NCI-H1092 (cell line): Measurements from ENCODE around the gene ZNF518A.
A peak's percentile ranks its signal among the peaks of the same experiment; 100 is the strongest.

Source experiments
- DNase-seq: peaks from one replicate; lab custom pipeline; 2025; lab: John Stamatoyannopoulos, UW

Gene ZNF518A, protein sequence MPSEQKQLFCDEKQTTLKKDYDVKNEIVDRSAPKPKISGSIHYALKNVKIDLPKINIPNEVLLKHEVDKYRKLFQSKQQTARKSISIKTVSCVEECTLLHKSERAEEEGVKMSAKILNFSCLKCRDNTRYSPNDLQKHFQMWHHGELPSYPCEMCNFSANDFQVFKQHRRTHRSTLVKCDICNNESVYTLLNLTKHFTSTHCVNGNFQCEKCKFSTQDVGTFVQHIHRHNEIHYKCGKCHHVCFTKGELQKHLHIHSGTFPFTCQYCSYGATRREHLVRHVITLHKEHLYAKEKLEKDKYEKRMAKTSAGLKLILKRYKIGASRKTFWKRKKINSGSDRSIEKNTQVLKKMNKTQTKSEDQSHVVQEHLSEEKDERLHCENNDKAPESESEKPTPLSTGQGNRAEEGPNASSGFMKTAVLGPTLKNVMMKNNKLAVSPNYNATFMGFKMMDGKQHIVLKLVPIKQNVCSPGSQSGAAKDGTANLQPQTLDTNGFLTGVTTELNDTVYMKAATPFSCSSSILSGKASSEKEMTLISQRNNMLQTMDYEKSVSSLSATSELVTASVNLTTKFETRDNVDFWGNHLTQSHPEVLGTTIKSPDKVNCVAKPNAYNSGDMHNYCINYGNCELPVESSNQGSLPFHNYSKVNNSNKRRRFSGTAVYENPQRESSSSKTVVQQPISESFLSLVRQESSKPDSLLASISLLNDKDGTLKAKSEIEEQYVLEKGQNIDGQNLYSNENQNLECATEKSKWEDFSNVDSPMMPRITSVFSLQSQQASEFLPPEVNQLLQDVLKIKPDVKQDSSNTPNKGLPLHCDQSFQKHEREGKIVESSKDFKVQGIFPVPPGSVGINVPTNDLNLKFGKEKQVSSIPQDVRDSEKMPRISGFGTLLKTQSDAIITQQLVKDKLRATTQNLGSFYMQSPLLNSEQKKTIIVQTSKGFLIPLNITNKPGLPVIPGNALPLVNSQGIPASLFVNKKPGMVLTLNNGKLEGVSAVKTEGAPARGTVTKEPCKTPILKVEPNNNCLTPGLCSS (N-terminal part only)

GRCh38 chr10:96129387-96130325, at the start of gene ZNF518A:
Gene ZNF518A (plus strand): TSS chr10:96130297. CDS start chr10:96156323, 26,026 bp downstream.
- peak; percentile 90 for DNase-seq

- DNase-seq, result no peak
These were observed 47.9 kb upstream of the ZNF518A start for GRCh38 chr10:96082153-96082552.

- DNase-seq, result no peak
These were observed 47.3 kb upstream of the ZNF518A start for GRCh38 chr10:96082748-96083147.

GRCh38 chr10:96089116-96089515, 41.0 kb upstream of the ZNF518A start:
- DNase-seq, result no peak

- DNase-seq, result peak; percentile 89
These were observed 40.2 kb upstream of the ZNF518A start for GRCh38 chr10:96089670-96090462.

- no peak for DNase-seq
These were observed 39.7 kb upstream of the ZNF518A start for GRCh38 chr10:96090463-96090800.

DNA sequence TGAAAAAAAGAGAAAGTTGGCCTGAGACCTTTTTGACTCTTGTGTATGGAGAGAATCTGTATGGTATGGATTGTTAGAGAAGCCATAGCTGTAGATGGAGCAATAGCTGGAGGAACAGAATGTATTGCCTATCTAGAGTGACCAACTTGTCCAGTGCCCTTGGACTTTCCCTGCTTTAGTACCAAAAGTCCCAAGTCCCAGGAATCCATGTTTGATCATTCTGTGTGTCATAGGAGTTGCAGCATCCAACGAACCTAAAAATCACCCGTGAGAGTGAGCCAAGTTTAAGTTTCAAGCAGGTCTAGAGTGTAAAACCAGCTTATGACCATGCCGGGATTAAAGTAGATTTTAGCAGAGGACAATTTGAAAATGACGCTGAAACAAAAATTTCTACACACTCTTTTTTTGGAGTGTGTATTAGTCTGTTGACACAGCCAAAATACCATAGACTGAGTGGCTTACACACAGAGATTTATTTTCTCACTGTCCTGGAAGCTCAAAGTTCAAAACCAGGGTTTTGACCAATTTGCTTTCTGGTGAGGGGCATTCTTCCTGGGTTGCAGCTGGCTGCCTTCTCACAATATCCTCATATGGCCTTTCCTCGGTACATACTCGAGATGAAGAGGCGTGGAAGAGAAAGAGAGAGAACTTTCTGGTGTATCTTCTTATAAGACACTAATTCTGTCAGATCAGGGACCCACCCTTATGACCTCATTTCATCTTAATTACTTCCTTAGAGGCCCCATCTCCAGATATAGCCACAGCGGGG, 36.9 kb upstream of the ZNF518A start:
- no peak for DNase-seq

GRCh38 chr10:96093948-96094347, 36.1 kb upstream of the ZNF518A start:
- no peak for DNase-seq

DNA sequence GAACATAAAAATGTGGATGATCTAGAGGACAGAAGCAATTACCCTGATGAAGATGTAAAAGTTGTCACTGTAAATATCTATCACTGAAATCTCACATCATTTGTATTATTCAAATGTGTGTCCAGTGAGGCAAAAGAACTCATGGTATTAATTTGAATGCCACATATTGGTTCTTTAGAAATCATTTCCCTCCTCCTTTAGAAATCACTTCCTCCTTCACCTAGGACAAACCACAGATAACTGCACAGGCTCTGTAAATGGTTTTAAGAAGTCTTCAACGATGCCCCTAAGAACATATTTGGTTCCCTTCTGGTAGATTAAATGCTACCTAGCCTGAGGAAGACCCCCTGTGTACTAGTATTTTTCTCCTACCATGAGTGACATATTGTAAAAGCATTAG, 33.1 kb upstream of the ZNF518A start:
- no peak for DNase-seq

DNA sequence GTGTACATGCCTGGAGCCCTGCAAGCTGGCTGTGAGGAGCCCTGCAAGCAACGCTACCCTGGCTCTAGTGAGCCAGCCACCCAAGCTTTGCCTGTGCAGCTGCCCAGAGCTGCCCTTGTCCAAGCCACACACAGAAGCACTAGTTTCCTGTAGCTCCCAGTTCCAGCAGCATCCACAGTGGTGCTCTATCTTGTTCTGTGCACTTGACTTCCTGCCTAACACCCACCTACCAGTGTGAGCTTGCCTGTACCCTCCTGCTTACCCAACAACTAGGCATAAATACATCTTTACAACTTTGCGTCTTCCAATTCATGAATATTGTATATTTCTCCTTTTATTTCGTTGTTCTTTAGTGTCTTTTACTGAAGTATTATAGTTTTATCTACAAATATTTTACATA, 32.2 kb upstream of the ZNF518A start:
- no peak for DNase-seq

DNA sequence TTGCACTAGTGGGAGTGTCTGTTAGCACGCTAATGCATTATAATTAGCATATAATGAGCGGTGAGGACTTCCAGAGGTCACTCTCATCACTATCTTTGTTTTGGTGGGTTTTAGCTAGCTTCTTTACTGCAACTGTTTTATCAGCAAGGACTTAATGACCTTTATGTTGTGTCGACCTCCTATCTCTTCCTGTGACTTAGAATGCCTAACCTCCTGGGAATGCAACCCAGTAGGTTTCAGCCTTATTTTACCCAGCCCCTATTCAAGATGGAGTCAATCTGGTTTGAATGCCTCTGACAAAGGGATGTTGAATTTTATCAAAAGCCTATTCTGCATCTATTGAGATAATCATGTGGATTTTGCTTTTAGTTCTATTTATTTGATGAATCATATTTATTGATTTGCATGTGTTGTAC, 22.5 kb upstream of the ZNF518A start:
- DNase-seq, result no peak

- DNase-seq, result no peak
These were observed 17.6 kb upstream of the ZNF518A start for GRCh38 chr10:96112531-96112930.

DNA sequence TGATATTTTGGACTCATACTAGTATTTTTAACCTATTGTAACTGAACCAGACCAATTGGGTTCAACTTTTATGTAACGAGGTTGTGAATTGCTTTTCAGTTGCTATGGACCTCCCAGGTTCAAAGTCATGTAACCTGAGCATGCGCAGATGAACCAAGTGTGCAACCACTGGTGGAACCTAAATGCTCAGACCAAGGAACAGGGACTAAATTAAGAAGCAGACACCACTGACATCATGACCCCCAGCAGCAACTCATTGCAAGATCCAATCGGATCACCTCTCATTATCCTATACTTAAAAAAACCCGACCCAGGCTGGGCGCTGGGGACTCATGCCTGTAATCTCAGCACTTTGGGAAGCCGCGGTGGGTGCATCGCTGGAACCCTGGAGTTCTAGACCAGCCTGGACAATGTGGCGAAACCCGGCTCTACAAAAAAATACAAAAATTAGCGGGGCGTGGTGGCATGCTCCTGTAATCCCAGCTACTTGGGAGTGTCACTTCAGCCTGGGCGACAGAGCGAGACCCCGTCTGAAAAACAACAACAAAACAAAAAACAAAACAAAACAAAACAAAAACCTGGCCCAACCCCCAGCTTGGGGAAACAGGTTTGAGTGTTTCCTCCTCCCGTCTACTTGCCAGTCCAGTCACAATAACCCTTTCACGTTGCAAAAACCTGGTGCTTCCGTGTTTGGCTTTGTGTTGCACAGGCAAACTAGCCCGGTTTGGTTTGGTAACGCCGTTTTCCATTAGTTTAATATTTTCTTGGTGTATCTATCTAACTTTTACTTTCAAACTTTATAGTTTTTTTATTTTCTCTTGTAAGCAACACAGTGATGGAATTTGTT, 11.3 kb upstream of the ZNF518A start:
- no peak for DNase-seq

DNA sequence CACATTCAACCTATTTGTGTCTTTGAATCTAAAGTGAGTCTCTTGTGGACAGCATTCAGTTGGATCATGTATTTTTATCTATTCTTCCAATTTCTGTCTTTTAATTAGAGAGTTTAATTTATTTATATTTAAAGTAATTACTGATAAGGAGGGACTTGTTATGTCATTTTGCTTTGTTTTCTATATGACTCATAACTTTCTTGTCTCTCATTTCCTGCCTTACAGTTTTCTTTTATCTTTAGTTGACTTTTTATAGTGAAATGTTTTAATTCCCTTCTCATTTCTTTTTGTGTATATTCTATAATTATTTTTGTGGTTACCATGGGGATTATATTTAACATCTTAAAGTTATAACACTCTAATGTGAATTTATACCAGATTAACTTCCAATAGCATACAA, 7.3 kb upstream of the ZNF518A start:
- DNase-seq, result no peak

- DNase-seq, result no peak
These were observed 5.6 kb upstream of the ZNF518A start for GRCh38 chr10:96124230-96125141.

- DNase-seq, result no peak
These were observed 5.0 kb upstream of the ZNF518A start for GRCh38 chr10:96125142-96125515.

DNA sequence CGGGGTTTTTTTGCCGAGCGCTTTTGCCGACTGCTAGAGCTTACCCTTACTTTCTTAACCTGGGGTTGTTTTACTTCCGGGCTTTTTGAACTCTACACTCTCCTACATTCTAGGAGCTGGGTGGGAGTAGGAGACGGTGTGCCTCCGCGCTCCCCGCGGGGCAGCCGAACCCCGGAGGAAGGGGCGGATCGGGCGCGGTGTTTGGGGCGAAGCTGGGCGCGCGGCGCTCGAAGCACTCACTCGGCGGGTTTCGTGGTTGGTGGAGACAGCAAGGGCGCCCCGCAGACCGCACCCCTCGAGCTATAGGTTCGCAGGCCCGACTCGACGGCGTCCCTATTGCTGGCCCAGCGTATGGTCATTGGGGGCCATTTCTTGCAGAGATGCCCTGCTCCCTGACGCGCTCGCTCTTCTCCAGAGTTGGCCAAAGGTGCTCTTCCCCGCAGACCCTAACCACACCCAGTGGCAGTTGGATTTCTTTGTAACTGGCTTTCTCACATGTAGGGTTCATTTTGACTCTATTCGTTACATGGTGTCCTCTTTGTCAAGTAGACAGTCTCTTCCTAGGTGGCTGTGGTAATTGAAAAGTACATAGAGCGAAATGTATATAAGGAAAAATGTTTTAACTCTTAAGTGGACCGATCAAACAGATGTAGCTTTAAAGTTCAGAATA, 364 bp downstream of the ZNF518A start:
- peak; percentile 65 for DNase-seq

DNA sequence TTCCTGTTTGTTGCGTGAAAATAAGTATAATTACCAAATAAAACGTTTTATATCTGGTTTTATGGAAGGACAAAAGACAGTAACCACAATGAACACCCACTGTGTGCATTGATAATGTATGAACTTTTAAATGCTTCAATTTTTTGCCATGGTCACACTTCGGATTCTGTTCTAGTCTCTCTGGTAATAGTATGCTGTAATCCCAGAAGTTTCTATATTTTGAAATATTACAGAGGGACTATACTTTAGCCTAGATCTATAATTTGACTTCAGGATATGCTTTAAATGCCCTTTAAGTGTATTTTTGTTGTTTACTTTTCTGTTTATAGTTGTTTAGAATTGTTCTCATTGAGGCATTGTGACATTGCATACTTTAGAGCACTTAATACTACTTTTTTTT, 1.5 kb downstream of the ZNF518A start:
- no peak for DNase-seq
